Parathyroid adenoma (tissue), 2 donors: ENCODE results near the gene GLB1L.

Experiments
- H2AFZ ChIP-seq: fragments of 300-600 bp; sonication (generic); one replicate; pipeline ENCODE4 v1.7.0; 2017; ENCODE audit warnings: antibody characterized with exemption, mild to moderate bottlenecking
- H3K27ac ChIP-seq: fragments of 300-600 bp; sonication (generic); one replicate; pipeline ENCODE4 v1.7.0; 2017
- H3K27me3 ChIP-seq: fragments of 300-600 bp; sonication (generic); one replicate; pipeline ENCODE4 v1.7.0; 2017; ENCODE audit warnings: low read length; ENCODE audit not compliant: control insufficient read depth, insufficient read depth
- H3K36me3 ChIP-seq: fragments of 300-600 bp; sonication (generic); one replicate; pipeline ENCODE4 v1.7.0; 2017; ENCODE audit warnings: low read length; ENCODE audit not compliant: control insufficient read depth, insufficient read depth
- H3K4me1 ChIP-seq: fragments of 300-600 bp; sonication (generic); one replicate; pipeline ENCODE4 v1.7.0; 2017; ENCODE audit warnings: control low read depth
- H3K4me2 ChIP-seq: fragments of 300-600 bp; sonication (generic); one replicate; pipeline ENCODE4 v1.7.0; 2017; ENCODE audit warnings: low read length
- H3K4me3 ChIP-seq: fragments of 300-600 bp; sonication (generic); one replicate; pipeline ENCODE4 v1.7.0; 2017; ENCODE audit warnings: low read depth, low read length
- H3K79me2 ChIP-seq: fragments of 300-600 bp; sonication (generic); one replicate; pipeline ENCODE4 v1.7.0; 2017; ENCODE audit warnings: control low read depth
- H3K9ac ChIP-seq: fragments of 300-600 bp; sonication (generic); one replicate; pipeline ENCODE4 v1.7.0; 2017; ENCODE audit warnings: mild to moderate bottlenecking
- H3K9me3 ChIP-seq: fragments of 300-600 bp; sonication (generic); one replicate; pipeline ENCODE4 v1.7.0; 2017; ENCODE audit warnings: low read length; ENCODE audit not compliant: control insufficient read depth
- TF ChIP-seq, protein P1 (sequence below): fragments of 300-600 bp; sonication (generic); IDR thresholded peaks from one replicate; pipeline ENCODE4 v1.7.0; 2017; ENCODE audit warnings: antibody characterized with exemption, mild to moderate bottlenecking
- donor health status: primary hyperparathyroidism.

Gene GLB1L

DNA sequence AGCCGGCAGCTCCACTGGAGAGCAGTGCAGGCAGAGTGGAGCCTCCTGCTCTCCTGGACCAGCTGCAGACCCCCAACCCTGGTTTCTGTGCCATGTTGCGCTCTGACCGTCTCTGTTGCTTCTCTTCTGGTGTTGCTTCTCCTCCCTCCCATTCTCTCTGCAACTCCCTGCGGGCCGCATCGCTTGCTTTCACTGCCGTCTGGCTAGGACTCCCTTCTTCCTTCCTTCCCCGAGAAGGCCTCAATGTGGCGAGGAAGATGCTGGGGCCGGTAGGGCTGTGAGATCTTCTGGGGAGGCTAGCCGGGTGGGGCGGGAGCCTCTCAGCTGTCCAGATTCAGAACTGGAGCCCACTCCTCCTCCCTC lies 40.1 kb upstream of the GLB1L start:
- Histone ChIP-seq H3K4me2 (no peak overlapping the region), H3K36me3 (no peaks in the 10 kb centered on the region), H3K27me3 (no peaks in the 10 kb centered on the region), H3K27ac (no peak overlapping the region), H3K4me1 (peaks cover 2% of the 10 kb centered on the region), H3K4me3 (no peak overlapping the region), H2AFZ (no peak overlapping the region), H3K9me3 (no peaks in the 10 kb centered on the region), H3K79me2 (no peaks in the 10 kb centered on the region), H3K9ac (no peak overlapping the region)
- TF ChIP-seq, protein P1, sequence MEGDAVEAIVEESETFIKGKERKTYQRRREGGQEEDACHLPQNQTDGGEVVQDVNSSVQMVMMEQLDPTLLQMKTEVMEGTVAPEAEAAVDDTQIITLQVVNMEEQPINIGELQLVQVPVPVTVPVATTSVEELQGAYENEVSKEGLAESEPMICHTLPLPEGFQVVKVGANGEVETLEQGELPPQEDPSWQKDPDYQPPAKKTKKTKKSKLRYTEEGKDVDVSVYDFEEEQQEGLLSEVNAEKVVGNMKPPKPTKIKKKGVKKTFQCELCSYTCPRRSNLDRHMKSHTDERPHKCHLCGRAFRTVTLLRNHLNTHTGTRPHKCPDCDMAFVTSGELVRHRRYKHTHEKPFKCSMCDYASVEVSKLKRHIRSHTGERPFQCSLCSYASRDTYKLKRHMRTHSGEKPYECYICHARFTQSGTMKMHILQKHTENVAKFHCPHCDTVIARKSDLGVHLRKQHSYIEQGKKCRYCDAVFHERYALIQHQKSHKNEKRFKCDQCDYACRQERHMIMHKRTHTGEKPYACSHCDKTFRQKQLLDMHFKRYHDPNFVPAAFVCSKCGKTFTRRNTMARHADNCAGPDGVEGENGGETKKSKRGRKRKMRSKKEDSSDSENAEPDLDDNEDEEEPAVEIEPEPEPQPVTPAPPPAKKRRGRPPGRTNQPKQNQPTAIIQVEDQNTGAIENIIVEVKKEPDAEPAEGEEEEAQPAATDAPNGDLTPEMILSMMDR: no peak

DNA sequence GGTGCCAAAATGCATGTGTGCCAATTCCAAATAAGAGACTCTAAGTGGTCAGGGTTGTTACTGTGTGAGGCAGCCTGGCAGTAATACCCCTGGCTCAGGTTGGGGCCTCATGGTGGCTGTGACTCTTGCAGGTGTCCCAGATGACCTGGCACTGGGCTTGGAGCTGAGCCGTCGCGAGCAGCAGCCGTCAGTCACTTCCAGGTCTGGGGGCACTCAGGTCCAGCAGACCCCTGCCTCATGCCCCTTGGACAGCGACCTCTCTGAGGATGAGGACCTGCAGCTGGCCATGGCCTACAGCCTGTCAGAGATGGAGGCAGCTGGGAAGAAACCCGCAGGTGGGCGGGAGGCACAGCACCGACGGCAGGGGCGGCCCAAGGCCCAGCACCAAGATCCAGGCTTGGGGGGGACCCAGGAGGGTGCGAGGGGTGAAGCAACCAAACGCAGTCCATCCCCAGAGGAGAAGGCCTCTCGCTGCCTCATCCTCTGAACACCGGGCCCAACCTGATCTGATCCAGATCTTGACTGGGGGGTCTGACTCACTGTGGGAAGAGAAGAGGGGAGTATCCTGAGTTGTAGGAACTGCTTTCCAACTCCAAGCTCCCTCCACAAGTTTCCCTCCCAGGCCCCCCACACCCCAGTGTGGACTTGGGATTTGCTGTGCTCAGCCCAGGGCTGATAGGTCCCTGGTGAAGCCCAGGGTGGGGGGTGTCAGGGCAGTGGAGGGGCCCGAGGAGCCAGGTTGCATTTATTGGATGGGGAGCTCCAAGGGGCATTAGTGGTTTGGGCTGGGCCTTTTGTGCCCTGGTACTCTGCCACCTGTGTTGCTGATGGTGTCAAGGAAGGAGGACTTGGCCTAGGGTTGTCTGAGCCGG lies 39.5 kb upstream of the GLB1L start:
- Histone ChIP-seq H3K79me2 (no peaks in the 10 kb centered on the region), H3K27ac (no peak overlapping the region), H2AFZ (no peak overlapping the region), H3K4me3 (no peak overlapping the region), H3K4me1 (peaks cover 5% of the 10 kb centered on the region), H3K9me3 (no peaks in the 10 kb centered on the region), H3K9ac (no peak overlapping the region), H3K4me2 (no peak overlapping the region), H3K36me3 (no peaks in the 10 kb centered on the region), H3K27me3 (no peaks in the 10 kb centered on the region)
- TF ChIP-seq, protein P1: no peak

DNA sequence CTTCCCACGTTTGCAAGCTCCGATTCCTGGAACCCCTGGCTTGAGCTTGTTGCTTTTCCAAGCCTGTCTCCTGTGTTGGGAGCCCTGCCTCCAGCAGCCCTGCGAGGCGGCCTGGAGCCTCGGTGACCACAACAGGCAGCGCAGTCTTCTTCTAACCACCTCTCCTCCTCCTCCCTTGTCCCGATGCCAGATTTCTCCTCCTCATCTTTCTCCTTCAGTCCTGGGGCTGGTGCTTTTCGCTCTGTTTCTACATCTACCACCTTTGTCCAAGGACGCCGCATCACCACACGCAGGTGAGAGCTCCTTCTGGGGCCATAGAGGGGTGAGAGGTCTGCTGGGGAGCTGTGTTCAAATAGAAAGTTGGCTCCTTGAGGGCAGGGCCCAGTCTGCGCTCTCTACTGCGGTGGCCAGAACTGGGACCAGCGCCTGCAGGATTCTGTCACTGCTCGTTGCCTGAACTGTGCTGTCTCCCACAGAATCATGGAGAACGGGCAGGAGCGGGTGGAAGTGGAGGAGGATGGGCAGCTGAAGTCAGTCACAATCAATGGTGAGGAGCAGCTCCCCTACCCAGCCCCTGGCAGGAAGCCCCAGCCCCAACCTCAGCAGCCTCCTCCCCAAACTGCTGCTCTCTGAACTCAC lies 37.8 kb upstream of the GLB1L start:
- no peak overlapping the region for H3K27ac ChIP-seq
- H3K9ac ChIP-seq: no peak overlapping the region
- H3K4me2 ChIP-seq: no peak overlapping the region
- H3K36me3 ChIP-seq: no peaks in the 10 kb centered on the region
- TF ChIP-seq, protein P1: no peak
- no peaks in the 10 kb centered on the region for H3K9me3 ChIP-seq
- H3K4me1 ChIP-seq: peaks cover 13% of the 10 kb centered on the region
- no peak overlapping the region for H3K4me3 ChIP-seq
- no peak overlapping the region for H2AFZ ChIP-seq
- no peaks in the 10 kb centered on the region for H3K27me3 ChIP-seq
- H3K79me2 ChIP-seq: no peaks in the 10 kb centered on the region

DNA sequence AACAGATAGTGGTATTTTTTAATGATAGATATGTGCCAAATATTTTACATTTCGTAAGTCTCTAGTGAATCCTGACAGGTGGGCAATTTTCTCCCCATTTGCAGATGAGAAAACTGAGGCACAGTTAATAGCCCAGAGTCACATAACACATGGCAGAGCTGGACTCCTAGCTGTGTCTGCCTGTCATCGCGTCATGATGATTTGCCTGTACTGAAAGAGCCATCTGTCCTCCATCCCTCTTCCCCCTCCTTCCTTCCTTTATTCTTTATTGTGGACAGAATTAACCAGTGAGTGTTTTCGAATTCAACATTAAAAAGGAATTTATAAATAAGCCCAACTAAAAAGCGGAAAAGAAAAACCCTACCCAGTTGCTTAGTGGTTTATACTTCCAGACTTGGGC lies 37.1 kb upstream of the GLB1L start:
- H3K4me1 ChIP-seq: peaks cover 16% of the 10 kb centered on the region
- no peak overlapping the region for H3K27ac ChIP-seq

More for the DNA sequence above, 37.1 kb upstream of the GLB1L start:
- Histone ChIP-seq H2AFZ (no peak overlapping the region), H3K9me3 (no peaks in the 10 kb centered on the region), H3K9ac (no peak overlapping the region), H3K27me3 (no peaks in the 10 kb centered on the region), H3K4me3 (no peak overlapping the region), H3K79me2 (no peaks in the 10 kb centered on the region), H3K36me3 (no peaks in the 10 kb centered on the region), H3K4me2 (no peak overlapping the region)
- TF ChIP-seq, protein P1: no peak
